Measurements from ENCODE around the gene RDX. TPM values are rescaled to one million over a fixed set of nuclear protein-coding genes. Genes with fewer than 3 reads are reported as not detected.

Gene RDX
- total and polyA plus RNA-seq, 2 donors (not counting 1 experiment from before 2014, with no cell fraction given) = 4.4 to 34.8 TPM

GRCh38 chr11:110249066-110249465, 47.3 kb downstream of the RDX start:
- no CpG with 5 or more reads among the region's 1 CpG for WGBS (ENCODE audit: insufficient coverage)
- no peak overlapping the region for H2AFZ ChIP-seq (ENCODE audit: insufficient read depth, low read depth, low read length, poor library complexity, severe bottlenecking)
- no peaks in the 10 kb centered on the region for H4K20me1 ChIP-seq (ENCODE audit: control insufficient read depth, insufficient read depth, low read length, poor library complexity, severe bottlenecking)
- ChIA-PET POLR2A (no interaction called here), CTCF (interaction anchor here (0.8 to 1.6 kb wide), 5 partner anchors 17 to 303 kb away, joined by 3 to 6 read pairs (median 4); no protein-coding TSS in a partner anchor)
- no peaks in the 10 kb centered on the region for H3K9me3 Mint-ChIP-seq (ENCODE audit: insufficient read depth)
- ATAC-seq (ENCODE audit: low read depth) (no peak), DNase-seq (no peak)
- H3K27me3 Mint-ChIP-seq = no peaks in the 10 kb centered on the region
- no peaks in the 10 kb centered on the region for H3K4me1 ChIP-seq (ENCODE audit: control insufficient read depth in 2 of 2, insufficient read depth in 2 of 2, low read length in 2 of 2)
- no peak overlapping the region for H3K9ac ChIP-seq (ENCODE audit: low read length)
- H3K27ac Mint-ChIP-seq = no peak overlapping the region
- TF ChIP-seq EZH2 (IDR thresholded peaks at IDR 0.05; ENCODE audit: borderline replicate concordance, insufficient read depth, low read depth, low read length, poor library complexity, severe bottlenecking) (no peak), CTCF (IDR thresholded peaks at IDR 0.05) (no peak)
- H3K4me3 ChIP-seq (ENCODE audit: control extremely low read depth in 1 of 5, extremely low read depth in 1 of 5, insufficient read depth in 1 of 5, low read depth in 2 of 5, low read length in 4 of 5) = no peak overlapping the region
- H3K4me1 Mint-ChIP-seq = no peaks in the 10 kb centered on the region
- H3K27me3 ChIP-seq (replicated peaks in 1 of 4; ENCODE audit: control extremely low read depth in 1 of 4, control insufficient read depth in 3 of 4, insufficient read depth in 4 of 4, low read length in 3 of 4) = no peaks in the 10 kb centered on the region
- no peak overlapping the region for H3K4me2 ChIP-seq (replicated peaks; ENCODE audit: low read depth, low read length, poor library complexity, severe bottlenecking)
- no peaks in the 10 kb centered on the region for H3K79me2 ChIP-seq (ENCODE audit: control insufficient read depth, insufficient read depth, low read length)
- no peak overlapping the region for H3K27ac ChIP-seq (ENCODE audit: low read length in 2 of 2)
- no peaks in the 10 kb centered on the region for H3K9me3 ChIP-seq (ENCODE audit: control extremely low read depth in 1 of 3, control insufficient read depth in 2 of 3, insufficient read depth in 1 of 3, low read length in 2 of 3)
- peaks cover 0 to 7% of the 10 kb centered on the region in 2 experiments for H3K36me3 ChIP-seq (replicated peaks in 1 of 2; ENCODE audit: control extremely low read depth in 1 of 2, control insufficient read depth in 1 of 2, extremely low read depth in 1 of 2, insufficient read depth in 2 of 2, low read length in 1 of 2)
- H3K4me3 Mint-ChIP-seq = no peak overlapping the region
- intact Hi-C loops (cut with micrococcal nuclease) = no loop called here

GRCh38 chr11:110243791-110244190, 52.6 kb downstream of the RDX start:
- Histone ChIP-seq H3K79me2 (ENCODE audit: control insufficient read depth, insufficient read depth, low read length) (no peaks in the 10 kb centered on the region), H2AFZ (ENCODE audit: insufficient read depth, low read depth, low read length, poor library complexity, severe bottlenecking) (no peak overlapping the region), H3K4me2 (replicated peaks; ENCODE audit: low read depth, low read length, poor library complexity, severe bottlenecking) (no peak overlapping the region), H3K27me3 (replicated peaks in 1 of 4; ENCODE audit: control extremely low read depth in 1 of 4, control insufficient read depth in 3 of 4, insufficient read depth in 4 of 4, low read length in 3 of 4) (no peaks in the 10 kb centered on the region), H3K9ac (ENCODE audit: low read length) (no peak overlapping the region), H3K9me3 (ENCODE audit: control extremely low read depth in 1 of 3, control insufficient read depth in 2 of 3, insufficient read depth in 1 of 3, low read length in 2 of 3) (peaks cover 0 to 4% (median 0%) of the 10 kb centered on the region in 3 donors), H3K4me3 (ENCODE audit: control extremely low read depth in 1 of 5, extremely low read depth in 1 of 5, insufficient read depth in 1 of 5, low read depth in 2 of 5, low read length in 4 of 5) (no peak overlapping the region), H3K27ac (ENCODE audit: low read length in 2 of 2) (no peak overlapping the region), H4K20me1 (ENCODE audit: control insufficient read depth, insufficient read depth, low read length, poor library complexity, severe bottlenecking) (no peaks in the 10 kb centered on the region), H3K4me1 (ENCODE audit: control insufficient read depth in 2 of 2, insufficient read depth in 2 of 2, low read length in 2 of 2) (no peaks in the 10 kb centered on the region), H3K36me3 (replicated peaks in 1 of 2; ENCODE audit: control extremely low read depth in 1 of 2, control insufficient read depth in 1 of 2, extremely low read depth in 1 of 2, insufficient read depth in 2 of 2, low read length in 1 of 2) (peaks cover 2 to 7% of the 10 kb centered on the region in 2 experiments)
- DNase-seq (no peak), ATAC-seq (ENCODE audit: low read depth) (no peak)
- no peak overlapping the region for H3K27ac Mint-ChIP-seq
- no peak overlapping the region for H3K4me3 Mint-ChIP-seq
- no peaks in the 10 kb centered on the region for H3K27me3 Mint-ChIP-seq
- intact Hi-C loops (cut with micrococcal nuclease) = no loop called here
- TF ChIP-seq CTCF (IDR thresholded peaks at IDR 0.05) (no peak), EZH2 (IDR thresholded peaks at IDR 0.05; ENCODE audit: borderline replicate concordance, insufficient read depth, low read depth, low read length, poor library complexity, severe bottlenecking) (no peak)
- WGBS (ENCODE audit: insufficient coverage) = no CpG with 5 or more reads among the region's 1 CpG
- POLR2A ChIA-PET = no interaction called here
- no peaks in the 10 kb centered on the region for H3K9me3 Mint-ChIP-seq (ENCODE audit: insufficient read depth)
- CTCF ChIA-PET = no interaction called here
- H3K4me1 Mint-ChIP-seq = no peaks in the 10 kb centered on the region
